RWPE2 (cell line): ENCODE results near the gene SDHA.
A peak's percentile ranks its signal among the peaks of the same experiment; 100 is the strongest.
"Not testable (repeated sequence)": the region's sequence is repeated elsewhere in the genome, so short reads cannot be mapped to it uniquely, and the experiment has no call there.

Experiments
- ATAC-seq: fragments of 200-7000 bp; cut with Tn5 transposase; 3 replicates; pipeline ENCODE4 v1.9.1; 2021; ENCODE audit warnings: low read depth
- DNase-seq: peaks from one replicate; pipeline ENCODE4 v3.0.0-alpha.2; 2020; ENCODE audit warnings: low spot score
- H3K27ac ChIP-seq: fragments of 450-650 bp; 2 replicates; pipeline ENCODE4 v1.5.1; 2017; ENCODE audit warnings: mild to moderate bottlenecking; ENCODE audit not compliant: poor library complexity, severe bottlenecking
- H3K27me3 ChIP-seq: fragments of 250-450 bp; sonication (Bioruptor Pico); 2 replicates; pipeline ENCODE4 v1.5.1; 2021; ENCODE audit warnings: mild to moderate bottlenecking, moderate library complexity; ENCODE audit not compliant: insufficient read depth, poor library complexity, severe bottlenecking
- H3K36me3 ChIP-seq: fragments of 250-450 bp; sonication (Bioruptor Pico); 2 replicates; pipeline ENCODE4 v1.5.1; 2020; ENCODE audit warnings: low read depth, mild to moderate bottlenecking, moderate library complexity
- H3K4me1 ChIP-seq: fragments of 250-450 bp; sonication (Bioruptor Pico); 2 replicates; pipeline ENCODE4 v1.5.1; 2021; ENCODE audit warnings: mild to moderate bottlenecking, moderate library complexity; ENCODE audit not compliant: insufficient read depth, poor library complexity, severe bottlenecking
- H3K4me3 ChIP-seq: fragments of 250-450 bp; sonication (Bioruptor Pico); 2 replicates; pipeline ENCODE4 v1.5.1; 2021; ENCODE audit warnings: mild to moderate bottlenecking, moderate library complexity; ENCODE audit not compliant: severe bottlenecking
- H3K9me3 ChIP-seq: fragments of 250-450 bp; sonication (Bioruptor Pico); 2 replicates; pipeline ENCODE4 v1.5.1; 2021; ENCODE audit warnings: mild to moderate bottlenecking, moderate library complexity; ENCODE audit not compliant: severe bottlenecking
- TF ChIP-seq, protein P1 (sequence below): fragments of 450-650 bp; IDR thresholded peaks from one replicate; pipeline ENCODE4 v1.5.1; 2017; ENCODE audit warnings: mild to moderate bottlenecking, moderate library complexity; ENCODE audit not compliant: poor library complexity, severe bottlenecking

Gene SDHA

GRCh38 chr5:251975-252374 lies 33.9 kb downstream of the SDHA start:
- not testable (repeated sequence) for ATAC-seq, DNase-seq, H3K27me3 ChIP-seq, H3K9me3 ChIP-seq, H3K4me1 ChIP-seq, H3K4me3 ChIP-seq
- Histone ChIP-seq H3K36me3 (peaks cover 47% of the 10 kb centered on the region), H3K27ac (peak overlapping the region; percentile 97)

- peak overlapping the region; percentile 97 for H3K27ac ChIP-seq
- H3K36me3 ChIP-seq = peaks cover 46% of the 10 kb centered on the region
These were observed 34.4 kb downstream of the SDHA start for GRCh38 chr5:252546-252945.

GRCh38 chr5:254322-254721 lies 36.2 kb downstream of the SDHA start:
- not testable (repeated sequence) for H3K4me1 ChIP-seq, H3K27ac ChIP-seq, H3K9me3 ChIP-seq, H3K4me3 ChIP-seq, DNase-seq, ATAC-seq, H3K27me3 ChIP-seq
- peaks cover 28% of the 10 kb centered on the region for H3K36me3 ChIP-seq

More at GRCh38 chr5:252546-252945, 34.4 kb downstream of the SDHA start:
- no peaks in the 10 kb centered on the region for H3K9me3 ChIP-seq
- H3K4me3 ChIP-seq = no peak overlapping the region
- TF ChIP-seq, protein P1, sequence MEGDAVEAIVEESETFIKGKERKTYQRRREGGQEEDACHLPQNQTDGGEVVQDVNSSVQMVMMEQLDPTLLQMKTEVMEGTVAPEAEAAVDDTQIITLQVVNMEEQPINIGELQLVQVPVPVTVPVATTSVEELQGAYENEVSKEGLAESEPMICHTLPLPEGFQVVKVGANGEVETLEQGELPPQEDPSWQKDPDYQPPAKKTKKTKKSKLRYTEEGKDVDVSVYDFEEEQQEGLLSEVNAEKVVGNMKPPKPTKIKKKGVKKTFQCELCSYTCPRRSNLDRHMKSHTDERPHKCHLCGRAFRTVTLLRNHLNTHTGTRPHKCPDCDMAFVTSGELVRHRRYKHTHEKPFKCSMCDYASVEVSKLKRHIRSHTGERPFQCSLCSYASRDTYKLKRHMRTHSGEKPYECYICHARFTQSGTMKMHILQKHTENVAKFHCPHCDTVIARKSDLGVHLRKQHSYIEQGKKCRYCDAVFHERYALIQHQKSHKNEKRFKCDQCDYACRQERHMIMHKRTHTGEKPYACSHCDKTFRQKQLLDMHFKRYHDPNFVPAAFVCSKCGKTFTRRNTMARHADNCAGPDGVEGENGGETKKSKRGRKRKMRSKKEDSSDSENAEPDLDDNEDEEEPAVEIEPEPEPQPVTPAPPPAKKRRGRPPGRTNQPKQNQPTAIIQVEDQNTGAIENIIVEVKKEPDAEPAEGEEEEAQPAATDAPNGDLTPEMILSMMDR = no peak
- H3K4me1 ChIP-seq = peaks cover 10% of the 10 kb centered on the region
- no peaks in the 10 kb centered on the region for H3K27me3 ChIP-seq
- DNase-seq (no peak), ATAC-seq (no peak)

- ATAC-seq, DNase-seq, H3K4me1 ChIP-seq, H3K27me3 ChIP-seq, H3K9me3 ChIP-seq, H3K27ac ChIP-seq, H3K4me3 ChIP-seq: not testable (repeated sequence)
- peaks cover 23% of the 10 kb centered on the region for H3K36me3 ChIP-seq
These were observed 37.0 kb downstream of the SDHA start for GRCh38 chr5:255116-255515.

DNA sequence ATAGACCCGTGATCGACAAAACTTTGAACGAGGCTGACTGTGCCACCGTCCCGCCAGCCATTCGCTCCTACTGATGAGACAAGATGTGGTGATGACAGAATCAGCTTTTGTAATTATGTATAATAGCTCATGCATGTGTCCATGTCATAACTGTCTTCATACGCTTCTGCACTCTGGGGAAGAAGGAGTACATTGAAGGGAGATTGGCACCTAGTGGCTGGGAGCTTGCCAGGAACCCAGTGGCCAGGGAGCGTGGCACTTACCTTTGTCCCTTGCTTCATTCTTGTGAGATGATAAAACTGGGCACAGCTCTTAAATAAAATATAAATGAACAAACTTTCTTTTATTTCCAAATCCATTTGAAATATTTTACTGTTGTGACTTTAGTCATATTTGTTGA lies 38.2 kb downstream of the SDHA start:
- not testable (repeated sequence) for H3K4me1 ChIP-seq, DNase-seq, H3K4me3 ChIP-seq, H3K9me3 ChIP-seq, ATAC-seq, H3K27ac ChIP-seq, H3K27me3 ChIP-seq
- peaks cover 23% of the 10 kb centered on the region for H3K36me3 ChIP-seq

DNA sequence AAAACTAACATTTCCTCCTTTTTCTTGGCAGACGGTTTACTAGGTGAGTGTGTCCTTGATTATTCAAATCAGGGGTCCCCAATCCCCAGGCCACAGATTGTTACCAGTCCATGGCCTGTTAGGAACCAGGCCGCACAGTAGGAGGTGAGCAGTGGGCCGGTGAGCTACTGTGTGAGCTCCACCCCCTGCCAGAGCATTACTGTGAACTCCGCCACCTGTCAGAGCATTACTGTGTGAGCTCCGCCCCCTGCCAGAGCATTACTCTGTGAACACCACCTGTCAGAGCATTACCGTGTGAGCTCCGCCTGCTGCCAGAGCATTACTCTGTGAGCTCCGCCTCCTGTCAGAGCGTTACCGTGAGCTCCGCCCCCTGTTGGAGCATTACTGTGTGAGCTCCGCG lies 39.0 kb downstream of the SDHA start:
- no peaks in the 10 kb centered on the region for H3K9me3 ChIP-seq
- TF ChIP-seq, protein P1 = no peak
- H3K27me3 ChIP-seq = no peaks in the 10 kb centered on the region
- H3K4me1 ChIP-seq = peaks cover 10% of the 10 kb centered on the region
- no peak overlapping the region for H3K4me3 ChIP-seq
- no peak for DNase-seq
- no peak overlapping the region for H3K27ac ChIP-seq
- H3K36me3 ChIP-seq = peaks cover 23% of the 10 kb centered on the region
- no peak for ATAC-seq

- peak overlapping the region; percentile 82 for H3K27ac ChIP-seq
- not testable (repeated sequence) for DNase-seq
These were observed 45.3 kb downstream of the SDHA start for GRCh38 chr5:263275-263974.

More at GRCh38 chr5:263275-263974, 45.3 kb downstream of the SDHA start:
- H3K9me3 ChIP-seq, H3K4me3 ChIP-seq, H3K27me3 ChIP-seq, H3K4me1 ChIP-seq: not testable (repeated sequence)
- peak; percentile 82 for ATAC-seq
- H3K36me3 ChIP-seq = peaks cover 16% of the 10 kb centered on the region
